GM12878 (cell line): Measurements from ENCODE around the gene FIGLA. TPM values are rescaled to one million over a fixed set of nuclear protein-coding genes. Genes with fewer than 3 reads are reported as not detected.

Source experiments
- ATAC-seq: fragments of 200-7000 bp; cut with Tn5 transposase; 3 replicates; pipeline ENCODE4 v1.9.1; 2020; ENCODE audit warnings: mild to moderate bottlenecking, moderate library complexity
- BruUV-seq: library from RNA; stranded (reverse); fragments of 400-500 nt; replicated peaks from 2 replicates; lab custom pipeline; 2021; lab: Mats Ljungman, UMichigan
- CTCF ChIA-PET: fragments of 300-600 bp; sonication (Branson Sonifier 250); formaldehyde crosslinking; extraction: SDS; loops from one replicate; lab custom pipeline; 2021; ENCODE audit warnings: inconsistent platforms; lab: Yijun Ruan, JAX
- POLR2A ChIA-PET: fragments of 350-600 bp; formaldehyde crosslinking; extraction: SDS; loops from one replicate; lab custom pipeline; 2021; ENCODE audit warnings: inconsistent platforms; lab: Charles Lee
- RAD21 ChIA-PET: fragments of 300-600 bp; sonication (Branson Sonifier 250); formaldehyde crosslinking; loops from one replicate; lab custom pipeline; 2023; ENCODE audit warnings: antibody characterized with exemption; ENCODE audit not compliant: unreplicated experiment; lab: Charles Lee
- SMC1A ChIA-PET: fragments of 300-600 bp; sonication (Branson Sonifier 250); formaldehyde crosslinking; loops from one replicate; lab custom pipeline; 2023; ENCODE audit not compliant: unreplicated experiment, uncharacterized antibody; lab: Charles Lee
- DNase-seq: peaks from one replicate; pipeline ENCODE4 v3.0.0-alpha.2; 2011; ENCODE audit warnings: low read depth, low spot score
- FAIRE-seq: peaks from 3 replicates; lab custom pipeline; 2011; peaks lifted over from hg19 to GRCh38; lab: Jason Lieb, UNC
- H2AFZ ChIP-seq: 2 replicates; pipeline ENCODE4 v1.6.0; 2011; ENCODE audit warnings: low read depth, low read length, control low read depth; ENCODE audit not compliant: control insufficient read depth
- H3K27ac ChIP-seq: 2 replicates; pipeline ENCODE4 v1.5.1; 2011; ENCODE audit warnings: control low read depth; ENCODE audit not compliant: control insufficient read depth, insufficient read depth
- H3K27me3 ChIP-seq, 2 experiments: replicated peaks in 1 of 2; 2 replicates each; pipeline versions ENCODE4 v1.6.0 to v1.6.1; 2011; ENCODE audit warnings: low read length in 1 of 2; ENCODE audit not compliant: control insufficient read depth in 2 of 2, insufficient read depth in 2 of 2
- H3K36me3 ChIP-seq, 2 experiments: 2 replicates each; pipeline ENCODE4 v1.5.1; 2011; ENCODE audit warnings: low read length in 1 of 2; ENCODE audit not compliant: control insufficient read depth in 2 of 2, insufficient read depth in 2 of 2
- H3K4me1 ChIP-seq: 2 replicates; pipeline ENCODE4 v1.6.1; 2011; ENCODE audit warnings: mild to moderate bottlenecking, low read length, moderate library complexity, mixed read lengths; ENCODE audit not compliant: control insufficient read depth, insufficient read depth
- H3K4me2 ChIP-seq: 2 replicates; pipeline ENCODE4 v1.6.0; 2011; ENCODE audit warnings: control low read depth; ENCODE audit not compliant: control insufficient read depth, insufficient read depth
- H3K4me3 ChIP-seq: fragments of 200-600 bp; sonication (generic); 2 replicates; pipeline ENCODE4 v1.5.1; 2016
- H3K79me2 ChIP-seq: 2 replicates; pipeline ENCODE4 v1.6.0; 2011; ENCODE audit warnings: low read length; ENCODE audit not compliant: control insufficient read depth, insufficient read depth
- H3K9ac ChIP-seq: 2 replicates; pipeline ENCODE4 v1.8.0; 2011; ENCODE audit warnings: low read length, control low read depth, mixed read lengths; ENCODE audit not compliant: control insufficient read depth, insufficient read depth
- H3K9me3 ChIP-seq: replicated peaks from 3 replicates; pipeline ENCODE4 v1.5.1; 2011; ENCODE audit warnings: mild to moderate bottlenecking, low read length; ENCODE audit not compliant: control insufficient read depth, insufficient read depth
- H4K20me1 ChIP-seq: 2 replicates; pipeline ENCODE4 v1.6.0; 2011; ENCODE audit not compliant: control insufficient read depth, insufficient read depth
- CHD2 ChIP-seq: IDR thresholded peaks from 2 replicates; pipeline ENCODE4 v1.6.1; 2011; ENCODE audit warnings: low read depth, low read length, improper control_type of control experiment, borderline replicate concordance
- IKZF2 ChIP-seq, 2 experiments: fragments of 450-650 bp; IDR thresholded peaks; 2 replicates each; pipeline ENCODE4 v1.6.1; 2017; ENCODE audit warnings: mild to moderate bottlenecking in 2 of 2, moderate library complexity in 2 of 2
- NBN ChIP-seq: fragments of 450-650 bp; IDR thresholded peaks from 2 replicates; pipeline ENCODE4 v1.6.1; 2016
- NFYA ChIP-seq: IDR thresholded peaks from 2 replicates; pipeline ENCODE4 v1.6.1; 2011; ENCODE audit warnings: low read depth, mild to moderate bottlenecking, low read length, improper control_type of control experiment, borderline replicate concordance
- NR2C2 ChIP-seq: IDR thresholded peaks from 2 replicates; pipeline ENCODE4 v1.6.1; 2011; ENCODE audit warnings: borderline replicate concordance, low read depth; ENCODE audit not compliant: control insufficient read depth, insufficient read length
- PRDM15 ChIP-seq: fragments of 450-650 bp; formaldehyde crosslinking; IDR thresholded peaks from 2 replicates; pipeline ENCODE4 v1.4.0; 2020; ENCODE audit warnings: mild to moderate bottlenecking, moderate library complexity
- SP1 ChIP-seq: IDR thresholded peaks from one replicate; pipeline ENCODE4 v1.6.1; 2011; ENCODE audit warnings: low read depth, low read length
- SRF ChIP-seq, 2 experiments: IDR thresholded peaks; 2 replicates each; pipeline ENCODE4 v1.6.1; 2011; ENCODE audit warnings: low read depth in 2 of 2, low read length in 2 of 2, mild to moderate bottlenecking in 1 of 2, moderate library complexity in 1 of 2
- SUPT20H ChIP-seq: IDR thresholded peaks from 2 replicates; pipeline ENCODE4 v1.6.1; 2011; ENCODE audit warnings: low read depth, mild to moderate bottlenecking, low read length, moderate library complexity, borderline replicate concordance; ENCODE audit not compliant: control insufficient read depth
- WGBS: methylation state at CpG from one replicate; pipeline ENCODE4 v1.1.6; 2016; ENCODE audit warnings: low lambda C conversion rate; ENCODE audit not compliant: insufficient replicate concordance, insufficient coverage; ENCODE audit errors: missing lambda C conversion rate; 5-methylcytosine and 5-hydroxymethylcytosine counted together
- in situ Hi-C: fragments of 300-500 bp; cut with MboI; formaldehyde crosslinking; loops from 9 replicates; pipeline ENCODE4 v1.14.3; 2018; ENCODE audit warnings: mixed read lengths
- intact Hi-C: fragments of 100-400 bp; cut with micrococcal nuclease; formaldehyde crosslinking; loops from one replicate; pipeline ENCODE4 v1.14.2; 2022; ENCODE audit not compliant: unreplicated experiment
- polyA plus RNA-seq, 11 experiments: library from polyadenylated mRNA; depleted of rRNA in 4 of 11; unstranded in 6 of 11; stranded (reverse) in 5 of 11; fragments of >200 nt; fragmentation: Nextera tagmentation in 4 of 11; fragmentation: Illumina TruSeq in 1 of 11; extraction: Ambion mirVana in 4 of 11; extraction: Trizol in 1 of 11; gene quantifications; 1 replicate in 1 of 11; 2 replicates in 10 of 11; pipeline versions ENCODE4 v1.2.1 to v1.2.3, GENCODE V29; 2011 to 2016; ENCODE audit warnings: inconsistent platforms in 2 of 11, missing spikeins in 2 of 11, low read depth in 1 of 11
- total RNA-seq, 4 experiments: library from RNA; depleted of rRNA in 3 of 4; stranded (reverse); fragments of >200 nt in 3 of 4; fragmentation: Illumina TruSeq in 1 of 4; extraction: Trizol in 1 of 4; gene quantifications; 2 replicates each; pipeline versions ENCODE4 v1.2.1 to v1.2.3, GENCODE V29; 2013 to 2021
- TF ChIP-seq, protein P1 (sequence below): IDR thresholded peaks from 2 replicates; pipeline ENCODE4 v1.6.1; 2011; ENCODE audit warnings: low read depth, low read length, improper control_type of control experiment, borderline replicate concordance

Gene FIGLA
- total and polyA plus RNA-seq, 10 of the 15 experiments (the other 5 are each of a cell fraction or from before 2014, with no cell fraction given), result not detected

- TF ChIP-seq SRF (IDR thresholded peaks at IDR 0.05; ENCODE audit: low read depth in 2 of 2, low read length in 2 of 2) (no peak), NBN (no peak), NFYA (no peak), SUPT20H (no peak), PRDM15 (CRISPR knock-in tag) (no peak), CHD2 (no peak), SP1 (no peak), IKZF2 (IDR thresholded peaks at IDR 0.05) (no peak), NR2C2 (no peak)
- TF ChIP-seq, protein P1, sequence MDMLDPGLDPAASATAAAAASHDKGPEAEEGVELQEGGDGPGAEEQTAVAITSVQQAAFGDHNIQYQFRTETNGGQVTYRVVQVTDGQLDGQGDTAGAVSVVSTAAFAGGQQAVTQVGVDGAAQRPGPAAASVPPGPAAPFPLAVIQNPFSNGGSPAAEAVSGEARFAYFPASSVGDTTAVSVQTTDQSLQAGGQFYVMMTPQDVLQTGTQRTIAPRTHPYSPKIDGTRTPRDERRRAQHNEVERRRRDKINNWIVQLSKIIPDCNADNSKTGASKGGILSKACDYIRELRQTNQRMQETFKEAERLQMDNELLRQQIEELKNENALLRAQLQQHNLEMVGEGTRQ, result no peak
- RAD21 ChIA-PET, result no interaction called here
- CTCF ChIA-PET, result interaction anchor here (0.5 kb wide), 1 partner anchor 511 kb away, joined by 3 read pairs; no protein-coding TSS in a partner anchor
- in situ Hi-C loops (no loop called here), intact Hi-C loops (no loop called here)
- H3K4me2 ChIP-seq, result no peak overlapping the region
- no peak overlapping the region for H3K27ac ChIP-seq
- no peak overlapping the region for H2AFZ ChIP-seq
- no peak overlapping the region for H3K9ac ChIP-seq
- peaks cover 1 to 5% of the 10 kb centered on the region in 2 experiments for H3K27me3 ChIP-seq
- DNase-seq (no peak), FAIRE-seq (no peak), ATAC-seq (no peak)
- POLR2A ChIA-PET, result no interaction called here
- no TSS peak for BruUV-seq
- no peaks in the 10 kb centered on the region for H3K79me2 ChIP-seq
- 0% methylated on average over 1 of the region's 1 CpG for WGBS
- H3K4me3 ChIP-seq, result no peak overlapping the region
- H3K36me3 ChIP-seq, result no peaks in the 10 kb centered on the region
- SMC1A ChIA-PET, result no interaction called here
- H4K20me1 ChIP-seq, result no peaks in the 10 kb centered on the region
- H3K4me1 ChIP-seq, result no peaks in the 10 kb centered on the region
- no peaks in the 10 kb centered on the region for H3K9me3 ChIP-seq
Measured at GRCh38 chr2:70833246-70833645, 42.8 kb upstream of the FIGLA start.
